ENCODE results near the gene RBFOX2.

- TF ChIP-seq, protein P1, sequence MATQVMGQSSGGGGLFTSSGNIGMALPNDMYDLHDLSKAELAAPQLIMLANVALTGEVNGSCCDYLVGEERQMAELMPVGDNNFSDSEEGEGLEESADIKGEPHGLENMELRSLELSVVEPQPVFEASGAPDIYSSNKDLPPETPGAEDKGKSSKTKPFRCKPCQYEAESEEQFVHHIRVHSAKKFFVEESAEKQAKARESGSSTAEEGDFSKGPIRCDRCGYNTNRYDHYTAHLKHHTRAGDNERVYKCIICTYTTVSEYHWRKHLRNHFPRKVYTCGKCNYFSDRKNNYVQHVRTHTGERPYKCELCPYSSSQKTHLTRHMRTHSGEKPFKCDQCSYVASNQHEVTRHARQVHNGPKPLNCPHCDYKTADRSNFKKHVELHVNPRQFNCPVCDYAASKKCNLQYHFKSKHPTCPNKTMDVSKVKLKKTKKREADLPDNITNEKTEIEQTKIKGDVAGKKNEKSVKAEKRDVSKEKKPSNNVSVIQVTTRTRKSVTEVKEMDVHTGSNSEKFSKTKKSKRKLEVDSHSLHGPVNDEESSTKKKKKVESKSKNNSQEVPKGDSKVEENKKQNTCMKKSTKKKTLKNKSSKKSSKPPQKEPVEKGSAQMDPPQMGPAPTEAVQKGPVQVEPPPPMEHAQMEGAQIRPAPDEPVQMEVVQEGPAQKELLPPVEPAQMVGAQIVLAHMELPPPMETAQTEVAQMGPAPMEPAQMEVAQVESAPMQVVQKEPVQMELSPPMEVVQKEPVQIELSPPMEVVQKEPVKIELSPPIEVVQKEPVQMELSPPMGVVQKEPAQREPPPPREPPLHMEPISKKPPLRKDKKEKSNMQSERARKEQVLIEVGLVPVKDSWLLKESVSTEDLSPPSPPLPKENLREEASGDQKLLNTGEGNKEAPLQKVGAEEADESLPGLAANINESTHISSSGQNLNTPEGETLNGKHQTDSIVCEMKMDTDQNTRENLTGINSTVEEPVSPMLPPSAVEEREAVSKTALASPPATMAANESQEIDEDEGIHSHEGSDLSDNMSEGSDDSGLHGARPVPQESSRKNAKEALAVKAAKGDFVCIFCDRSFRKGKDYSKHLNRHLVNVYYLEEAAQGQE (IDR thresholded peaks at IDR 0.05; ENCODE audit: unreplicated experiment): no peak
- TF ChIP-seq, protein P2, sequence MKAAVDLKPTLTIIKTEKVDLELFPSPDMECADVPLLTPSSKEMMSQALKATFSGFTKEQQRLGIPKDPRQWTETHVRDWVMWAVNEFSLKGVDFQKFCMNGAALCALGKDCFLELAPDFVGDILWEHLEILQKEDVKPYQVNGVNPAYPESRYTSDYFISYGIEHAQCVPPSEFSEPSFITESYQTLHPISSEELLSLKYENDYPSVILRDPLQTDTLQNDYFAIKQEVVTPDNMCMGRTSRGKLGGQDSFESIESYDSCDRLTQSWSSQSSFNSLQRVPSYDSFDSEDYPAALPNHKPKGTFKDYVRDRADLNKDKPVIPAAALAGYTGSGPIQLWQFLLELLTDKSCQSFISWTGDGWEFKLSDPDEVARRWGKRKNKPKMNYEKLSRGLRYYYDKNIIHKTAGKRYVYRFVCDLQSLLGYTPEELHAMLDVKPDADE (IDR thresholded peaks at IDR 0.05): no peak
- TF ChIP-seq, protein P3, sequence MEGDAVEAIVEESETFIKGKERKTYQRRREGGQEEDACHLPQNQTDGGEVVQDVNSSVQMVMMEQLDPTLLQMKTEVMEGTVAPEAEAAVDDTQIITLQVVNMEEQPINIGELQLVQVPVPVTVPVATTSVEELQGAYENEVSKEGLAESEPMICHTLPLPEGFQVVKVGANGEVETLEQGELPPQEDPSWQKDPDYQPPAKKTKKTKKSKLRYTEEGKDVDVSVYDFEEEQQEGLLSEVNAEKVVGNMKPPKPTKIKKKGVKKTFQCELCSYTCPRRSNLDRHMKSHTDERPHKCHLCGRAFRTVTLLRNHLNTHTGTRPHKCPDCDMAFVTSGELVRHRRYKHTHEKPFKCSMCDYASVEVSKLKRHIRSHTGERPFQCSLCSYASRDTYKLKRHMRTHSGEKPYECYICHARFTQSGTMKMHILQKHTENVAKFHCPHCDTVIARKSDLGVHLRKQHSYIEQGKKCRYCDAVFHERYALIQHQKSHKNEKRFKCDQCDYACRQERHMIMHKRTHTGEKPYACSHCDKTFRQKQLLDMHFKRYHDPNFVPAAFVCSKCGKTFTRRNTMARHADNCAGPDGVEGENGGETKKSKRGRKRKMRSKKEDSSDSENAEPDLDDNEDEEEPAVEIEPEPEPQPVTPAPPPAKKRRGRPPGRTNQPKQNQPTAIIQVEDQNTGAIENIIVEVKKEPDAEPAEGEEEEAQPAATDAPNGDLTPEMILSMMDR (conservative IDR thresholded peaks at IDR 0.05; ENCODE audit: low read depth in 2 of 2): no peak
- TF ChIP-seq JUNB (IDR thresholded peaks at IDR 0.05; ENCODE audit: unreplicated experiment) (no peak), POLR2AphosphoS5 (IDR thresholded peaks at IDR 0.05; ENCODE audit: low read depth) (no peak)
These were observed 26.5 kb downstream of the RBFOX2 start for GRCh38 chr22:36002084-36002483.

All from GM23338 (cell line).